Mesenchymal stem cell (in vitro differentiated cells and primary cell): ENCODE measurements around the gene RNF220.

Source experiments
- DNase-seq: peaks from one replicate; pipeline ENCODE4 v3.0.0-alpha.2; 2013
- H2AFZ ChIP-seq: one replicate; pipeline ENCODE4 v1.6.1; 2013; ENCODE audit warnings: low read depth, mild to moderate bottlenecking, control low read depth, inconsistent platforms, low read length, moderate library complexity
- H2AK5ac ChIP-seq: 2 replicates; pipeline ENCODE4 v1.6.1; 2013; ENCODE audit warnings: low read length, moderate library complexity, mild to moderate bottlenecking, inconsistent platforms; ENCODE audit not compliant: severe bottlenecking
- H2BK120ac ChIP-seq: one replicate; pipeline ENCODE4 v1.6.1; 2013; ENCODE audit warnings: low read depth, mild to moderate bottlenecking, inconsistent platforms, low read length, moderate library complexity
- H2BK12ac ChIP-seq, 2 experiments: one replicate each; pipeline ENCODE4 v1.6.1; 2013; ENCODE audit warnings: inconsistent platforms in 2 of 2, low read length in 2 of 2, mild to moderate bottlenecking in 2 of 2, moderate library complexity in 2 of 2, control low read depth in 1 of 2
- H2BK15ac ChIP-seq: one replicate; pipeline ENCODE4 v1.6.1; 2013; ENCODE audit warnings: mild to moderate bottlenecking, low read depth, inconsistent platforms; ENCODE audit not compliant: poor library complexity, severe bottlenecking
- H2BK5ac ChIP-seq: 2 replicates; pipeline ENCODE4 v1.6.1; 2013; ENCODE audit warnings: low read depth, mild to moderate bottlenecking, low read length, control low read depth, inconsistent platforms; ENCODE audit not compliant: poor library complexity, severe bottlenecking
- H3K14ac ChIP-seq, 2 experiments: one replicate each; pipeline ENCODE4 v1.6.1; 2013; ENCODE audit warnings: inconsistent platforms in 2 of 2, low read length in 2 of 2, control low read depth in 1 of 2, mild to moderate bottlenecking in 1 of 2, moderate library complexity in 1 of 2
- H3K18ac ChIP-seq, 2 experiments: one replicate each; pipeline ENCODE4 v1.6.1; 2013; ENCODE audit warnings: inconsistent platforms in 2 of 2, low read length in 2 of 2, control low read depth in 1 of 2, low read depth in 1 of 2, mild to moderate bottlenecking in 1 of 2
- H3K23ac ChIP-seq, 2 experiments: one replicate each; pipeline ENCODE4 v1.6.1; 2013; ENCODE audit warnings: inconsistent platforms in 2 of 2, low read length in 2 of 2, mild to moderate bottlenecking in 2 of 2, moderate library complexity in 2 of 2, control low read depth in 1 of 2
- H3K27ac ChIP-seq: 2 replicates; pipeline ENCODE4 v1.5.1; 2013; ENCODE audit warnings: mild to moderate bottlenecking, moderate library complexity, low read length, control low read depth, inconsistent platforms; ENCODE audit not compliant: poor library complexity, severe bottlenecking
- H3K27me3 ChIP-seq, 2 experiments: 2 replicates each; pipeline versions ENCODE4 v1.6.1 to v1.7.0; 2013; ENCODE audit warnings: low read length in 2 of 2, mild to moderate bottlenecking in 2 of 2, moderate library complexity in 2 of 2, control low read depth in 1 of 2, inconsistent platforms in 1 of 2; ENCODE audit not compliant: control insufficient read depth in 1 of 2, insufficient read depth in 1 of 2
- H3K36me3 ChIP-seq, 2 experiments: 2 replicates each; pipeline versions ENCODE4 v1.6.1 to v1.7.0; 2013; ENCODE audit warnings: low read length in 2 of 2, control low read depth in 1 of 2, inconsistent platforms in 1 of 2, low read depth in 1 of 2, mild to moderate bottlenecking in 1 of 2; ENCODE audit not compliant: insufficient read depth in 2 of 2, control insufficient read depth in 1 of 2
- H3K4ac ChIP-seq, 2 experiments: one replicate each; pipeline ENCODE4 v1.6.1; 2013; ENCODE audit warnings: inconsistent platforms in 2 of 2, low read length in 2 of 2, mild to moderate bottlenecking in 2 of 2, moderate library complexity in 2 of 2, control low read depth in 1 of 2, low read depth in 1 of 2
- H3K4me1 ChIP-seq: 2 replicates; pipeline ENCODE4 v1.6.1; 2013; ENCODE audit warnings: low read depth, low read length, control low read depth; ENCODE audit not compliant: control insufficient read depth, insufficient read depth
- H3K4me2 ChIP-seq: 2 replicates; pipeline ENCODE4 v1.6.1; 2013; ENCODE audit warnings: low read length, mild to moderate bottlenecking, inconsistent platforms; ENCODE audit not compliant: poor library complexity, severe bottlenecking
- H3K4me3 ChIP-seq, 2 experiments: 2 replicates each; pipeline versions ENCODE4 v1.5.1 to v1.7.0; 2013; ENCODE audit warnings: low read length in 2 of 2, mild to moderate bottlenecking in 2 of 2, control low read depth in 1 of 2, low read depth in 1 of 2; ENCODE audit not compliant: insufficient read depth in 1 of 2
- H3K79me1 ChIP-seq: replicated peaks from 2 replicates; pipeline ENCODE4 v1.6.1; 2013; ENCODE audit warnings: mild to moderate bottlenecking, control low read depth, low read length, inconsistent platforms; ENCODE audit not compliant: poor library complexity, severe bottlenecking
- H3K9ac ChIP-seq: 2 replicates; pipeline ENCODE4 v1.7.0; 2013; ENCODE audit warnings: mild to moderate bottlenecking, low read length, moderate library complexity
- H3K9me3 ChIP-seq: 2 replicates; pipeline ENCODE4 v1.7.0; 2013; ENCODE audit warnings: mild to moderate bottlenecking, low read length; ENCODE audit not compliant: control insufficient read depth
- H4K8ac ChIP-seq: one replicate; pipeline ENCODE4 v1.6.1; 2013; ENCODE audit warnings: inconsistent platforms, mild to moderate bottlenecking, low read length, moderate library complexity
- H4K91ac ChIP-seq: one replicate; pipeline ENCODE4 v1.6.1; 2013; ENCODE audit warnings: mild to moderate bottlenecking, low read length, inconsistent platforms
- WGBS: methylation state at CpG from one replicate; pipeline ENCODE4 v1.1.7; 2013; ENCODE audit warnings: mixed read lengths; 5-methylcytosine and 5-hydroxymethylcytosine counted together

RNF220 gene

DNA sequence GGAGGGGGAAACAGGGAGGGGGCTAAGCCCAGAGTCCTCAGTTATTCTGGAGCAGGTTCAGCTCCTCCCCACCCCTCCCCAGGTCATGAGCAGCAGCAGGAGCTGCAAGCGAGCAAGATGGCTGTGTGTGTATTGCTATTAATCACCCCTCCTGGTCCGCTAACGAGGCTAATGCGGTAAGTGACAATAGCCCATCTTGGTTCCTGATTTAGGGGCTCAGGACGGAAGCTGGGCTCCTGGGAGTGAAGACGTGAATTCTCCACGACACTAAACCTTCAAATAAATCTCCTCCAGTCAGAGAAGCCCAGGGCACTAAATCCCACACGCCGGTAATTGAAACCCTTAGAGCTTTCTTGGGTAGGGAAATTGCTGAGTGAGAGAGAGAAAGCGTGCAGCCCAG lies 193.1 kb downstream of the RNF220 start:
- Histone ChIP-seq H3K4me1 (no peaks in the 10 kb centered on the region), H2BK12ac (no peak overlapping the region), H3K18ac (no peak overlapping the region), H2BK15ac (no peak overlapping the region), H2BK5ac (no peak overlapping the region), H3K4me2 (no peak overlapping the region), H2BK120ac (no peak overlapping the region), H3K4me3 (no peak overlapping the region), H3K4ac (no peak overlapping the region), H2AK5ac (no peak overlapping the region), H3K27me3 (peaks cover 61 to 77% of the 10 kb centered on the region in 2 experiments), H3K23ac (no peak overlapping the region), H3K9me3 (no peaks in the 10 kb centered on the region), H4K8ac (no peak overlapping the region), H3K79me1 (no peaks in the 10 kb centered on the region), H3K14ac (no peak overlapping the region), H3K36me3 (no peaks in the 10 kb centered on the region), H4K91ac (no peak overlapping the region), H3K27ac (no peak overlapping the region), H2AFZ (no peak overlapping the region), H3K9ac (no peak overlapping the region)
- no peak for DNase-seq
- 36% methylated on average over 9 of the region's 10 CpGs for WGBS

DNA sequence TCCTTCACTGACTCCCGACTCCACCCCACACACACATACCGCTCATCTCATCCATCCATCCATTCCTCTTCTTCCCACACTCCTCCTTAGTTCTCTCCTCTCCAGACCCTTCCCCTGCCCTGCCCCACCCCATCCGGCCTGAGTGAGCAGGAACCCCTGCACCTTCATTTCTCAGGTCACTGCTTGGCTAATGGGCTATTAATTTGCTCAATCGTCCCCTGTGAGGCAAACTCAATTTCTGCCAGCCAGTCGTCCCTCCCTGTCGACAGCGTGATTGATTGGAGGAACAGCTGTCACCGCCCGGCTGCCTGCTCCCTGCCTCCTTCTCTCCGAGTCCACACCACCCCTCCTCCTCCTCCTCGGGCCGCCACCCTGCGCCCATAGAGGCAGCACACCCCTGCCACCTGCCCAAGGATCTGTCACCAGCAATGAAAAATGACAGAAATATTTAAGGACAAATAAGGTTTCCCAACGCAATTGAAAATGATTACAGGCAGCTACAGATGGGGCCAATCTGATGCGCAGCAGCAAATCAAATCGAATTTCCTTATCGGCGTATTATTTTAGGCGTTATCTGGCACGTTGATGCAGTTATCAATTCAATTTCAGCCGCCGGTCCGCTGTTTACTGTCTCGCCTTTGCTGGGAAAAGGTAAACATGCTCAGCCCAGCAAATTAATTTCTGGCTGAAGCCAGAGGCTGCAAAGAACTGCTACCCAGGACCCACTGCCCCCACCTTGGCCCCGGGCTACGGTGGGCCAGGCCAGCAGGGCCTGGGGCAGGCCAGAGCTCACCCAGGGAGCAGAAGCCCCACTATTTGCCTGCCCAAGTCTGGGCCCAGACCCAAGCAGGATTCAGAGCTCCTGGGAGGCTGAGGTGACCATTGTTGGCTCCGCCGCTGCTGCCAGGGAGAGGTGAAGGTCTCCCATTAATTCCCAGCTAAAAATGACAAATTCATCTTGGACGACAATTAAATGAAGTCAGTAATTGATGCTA lies 197.9 kb downstream of the RNF220 start:
- Histone ChIP-seq H2BK12ac (no peak overlapping the region), H3K4me3 (no peak overlapping the region), H3K9me3 (no peaks in the 10 kb centered on the region), H2BK120ac (no peak overlapping the region), H3K18ac (no peak overlapping the region), H4K91ac (no peak overlapping the region), H2AK5ac (no peak overlapping the region), H3K9ac (no peak overlapping the region), H3K4ac (no peak overlapping the region), H3K27me3 (peaks cover 68 to 74% of the 10 kb centered on the region in 2 experiments), H3K4me1 (no peaks in the 10 kb centered on the region), H3K79me1 (no peaks in the 10 kb centered on the region), H2BK5ac (no peak overlapping the region), H3K36me3 (no peaks in the 10 kb centered on the region), H3K14ac (no peak overlapping the region), H3K4me2 (no peak overlapping the region), H3K23ac (no peak overlapping the region), H2AFZ (no peak overlapping the region), H2BK15ac (no peak overlapping the region), H3K27ac (no peak overlapping the region), H4K8ac (no peak overlapping the region)
- no peak for DNase-seq
- WGBS: 71% methylated on average over 28 of the region's 29 CpGs

DNA sequence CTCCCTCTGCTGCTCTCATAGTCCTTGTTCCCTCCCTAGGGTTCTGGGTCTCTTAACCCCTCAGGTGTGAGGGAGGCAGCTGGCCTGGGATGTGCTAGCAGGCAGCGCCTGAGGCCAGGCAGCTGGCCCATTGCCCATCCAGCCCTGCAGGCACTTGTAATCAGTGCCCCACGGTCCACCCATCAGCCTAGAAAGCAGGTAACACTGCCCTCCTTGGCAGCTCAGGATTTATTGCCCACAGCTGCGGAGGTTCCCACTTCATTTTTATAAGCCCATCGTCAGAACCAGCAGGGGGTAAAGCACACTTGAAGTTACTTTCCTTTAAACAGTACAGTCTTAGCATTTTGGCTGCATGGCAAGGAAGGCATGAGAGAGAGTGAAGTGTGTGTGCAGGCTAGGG lies 198.7 kb downstream of the RNF220 start:
- Histone ChIP-seq H3K9me3 (no peaks in the 10 kb centered on the region), H3K14ac (no peak overlapping the region), H2AFZ (no peak overlapping the region), H4K91ac (no peak overlapping the region), H3K4me1 (no peaks in the 10 kb centered on the region), H3K36me3 (no peaks in the 10 kb centered on the region), H3K27me3 (peaks cover 66 to 72% of the 10 kb centered on the region in 2 experiments), H3K79me1 (no peaks in the 10 kb centered on the region), H2BK12ac (no peak overlapping the region), H3K18ac (no peak overlapping the region), H4K8ac (no peak overlapping the region), H2AK5ac (no peak overlapping the region), H2BK5ac (no peak overlapping the region), H3K27ac (no peak overlapping the region), H3K4ac (no peak overlapping the region), H3K23ac (no peak overlapping the region), H3K4me2 (no peak overlapping the region), H3K4me3 (no peak overlapping the region), H2BK15ac (no peak overlapping the region), H3K9ac (no peak overlapping the region), H2BK120ac (no peak overlapping the region)
- WGBS: 70% methylated on average over 4 of the region's 4 CpGs
- DNase-seq: no peak

DNA sequence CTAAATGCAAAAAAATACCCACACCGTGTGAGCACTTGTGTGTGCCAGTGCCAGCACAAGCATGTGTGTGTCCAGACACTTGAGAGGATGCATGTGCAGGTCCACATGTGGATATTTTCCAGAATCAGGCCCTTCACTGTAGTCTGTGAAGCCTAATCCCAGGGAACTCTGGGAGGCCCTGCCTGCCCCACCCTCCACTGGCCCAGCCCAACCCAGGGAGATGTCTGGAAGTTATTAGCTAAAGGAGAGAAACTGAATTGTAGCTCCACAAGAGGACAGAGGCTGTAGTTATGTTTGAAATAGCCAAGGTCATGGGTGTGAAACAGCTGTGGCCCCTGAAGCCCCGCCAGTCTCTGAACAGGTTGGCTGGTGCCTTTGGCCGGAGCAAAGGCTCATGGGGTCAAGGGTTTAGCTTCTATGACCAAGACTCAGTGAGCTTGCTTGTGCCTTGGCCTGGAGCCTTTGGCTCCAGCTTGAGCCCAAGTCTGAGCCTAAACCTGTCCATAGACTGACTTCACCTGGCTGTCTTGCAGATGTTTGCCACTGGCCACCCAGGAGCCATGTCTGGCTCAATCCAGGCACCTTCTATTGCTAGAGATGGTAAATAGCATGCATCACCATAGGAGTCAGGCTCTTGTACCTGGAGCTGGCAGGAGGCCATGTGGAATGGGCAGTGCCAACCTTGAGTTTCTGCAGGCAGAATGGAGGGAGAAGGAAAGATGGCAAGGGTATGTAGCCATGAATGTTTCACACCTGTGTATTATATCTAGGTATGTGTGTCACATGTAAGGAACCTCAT lies 199.3 kb downstream of the RNF220 start:
- H3K4ac ChIP-seq: no peak overlapping the region
- no peak overlapping the region for H3K4me3 ChIP-seq
- H2AK5ac ChIP-seq: no peak overlapping the region
- H3K14ac ChIP-seq: no peak overlapping the region
- H2BK15ac ChIP-seq: no peak overlapping the region
- no peaks in the 10 kb centered on the region for H3K4me1 ChIP-seq
- no peak overlapping the region for H3K23ac ChIP-seq
- WGBS: 79% methylated on average over 3 of the region's 3 CpGs
- H2BK12ac ChIP-seq: no peak overlapping the region
- no peak overlapping the region for H2BK120ac ChIP-seq
- no peaks in the 10 kb centered on the region for H3K36me3 ChIP-seq
- no peak overlapping the region for H3K9ac ChIP-seq
- no peak overlapping the region for H2AFZ ChIP-seq
- H4K91ac ChIP-seq: no peak overlapping the region
- H2BK5ac ChIP-seq: no peak overlapping the region
- no peak overlapping the region for H3K18ac ChIP-seq
- H3K9me3 ChIP-seq: no peaks in the 10 kb centered on the region
- H3K27me3 ChIP-seq: peaks cover 66 to 74% of the 10 kb centered on the region in 2 experiments
- H3K4me2 ChIP-seq: no peak overlapping the region
- H3K27ac ChIP-seq: no peak overlapping the region
- H4K8ac ChIP-seq: no peak overlapping the region
- no peak for DNase-seq
- no peaks in the 10 kb centered on the region for H3K79me1 ChIP-seq
